NCI-H748 (cell line): Measurements from ENCODE around the gene FUT6.
"Not testable (repeated sequence)": the region's sequence is repeated elsewhere in the genome, so short reads cannot be mapped to it uniquely, and the experiment has no call there.

Experiments used
- DNase-seq: peaks from one replicate; lab custom pipeline; 2025; ENCODE audit not compliant: unreplicated experiment; lab: John Stamatoyannopoulos, UW

FUT6 gene

GRCh38 chr19:5786593-5787408 is 52.7 kb downstream of the FUT6 start:
- DNase-seq, result no peak

- no peak for DNase-seq
Observed at GRCh38 chr19:5785423-5785822, 54.1 kb downstream of the FUT6 start.

GRCh38 chr19:5784581-5785147 is 54.8 kb downstream of the FUT6 start, which contains the start of gene PRR22:
Gene PRR22 (minus strand): TSS chr19:5784746. CDS start chr19:5784660, 86 bp downstream.
- no peak for DNase-seq

- no peak for DNase-seq
Observed at GRCh38 chr19:5782945-5783919, 56.3 kb downstream of the FUT6 start.

- no peak for DNase-seq
Observed at GRCh38 chr19:5782322-5782721, 57.2 kb downstream of the FUT6 start.

- not testable (repeated sequence) for DNase-seq
Observed at GRCh38 chr19:5780916-5781315, 58.6 kb downstream of the FUT6 start.
